ENCODE results near the gene RNFT2.

DNA sequence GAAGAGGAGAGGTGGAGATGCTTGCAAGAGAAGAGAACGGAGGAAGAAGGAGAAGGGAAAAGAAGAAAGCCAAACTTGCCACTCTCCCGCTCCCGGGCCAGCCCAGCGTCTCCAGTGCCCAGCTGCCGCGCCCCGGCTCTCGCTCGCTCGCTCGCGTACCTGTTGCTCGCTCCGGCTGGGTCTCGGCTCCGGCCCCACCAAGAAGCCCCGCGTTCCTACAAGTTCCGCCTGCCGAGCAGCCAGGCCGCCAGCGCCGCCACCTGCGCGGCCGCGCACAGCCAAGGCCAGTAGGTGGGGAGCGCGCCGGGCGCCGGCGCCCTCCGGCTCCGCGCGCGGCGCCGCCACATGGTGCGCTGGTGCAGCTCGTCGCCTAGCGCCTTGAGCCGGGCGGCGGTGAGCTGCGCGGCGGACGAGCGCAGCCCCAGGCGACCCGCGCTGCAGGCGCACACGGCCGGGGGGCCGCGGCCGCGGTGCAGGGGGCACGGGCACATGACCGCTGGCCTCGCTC lies 142.8 kb downstream of the RNFT2 start:
- TF ChIP-seq SIN3A (IDR thresholded peaks at IDR 0.05; ENCODE audit: low read depth), result no peak
- TF ChIP-seq, protein P1, sequence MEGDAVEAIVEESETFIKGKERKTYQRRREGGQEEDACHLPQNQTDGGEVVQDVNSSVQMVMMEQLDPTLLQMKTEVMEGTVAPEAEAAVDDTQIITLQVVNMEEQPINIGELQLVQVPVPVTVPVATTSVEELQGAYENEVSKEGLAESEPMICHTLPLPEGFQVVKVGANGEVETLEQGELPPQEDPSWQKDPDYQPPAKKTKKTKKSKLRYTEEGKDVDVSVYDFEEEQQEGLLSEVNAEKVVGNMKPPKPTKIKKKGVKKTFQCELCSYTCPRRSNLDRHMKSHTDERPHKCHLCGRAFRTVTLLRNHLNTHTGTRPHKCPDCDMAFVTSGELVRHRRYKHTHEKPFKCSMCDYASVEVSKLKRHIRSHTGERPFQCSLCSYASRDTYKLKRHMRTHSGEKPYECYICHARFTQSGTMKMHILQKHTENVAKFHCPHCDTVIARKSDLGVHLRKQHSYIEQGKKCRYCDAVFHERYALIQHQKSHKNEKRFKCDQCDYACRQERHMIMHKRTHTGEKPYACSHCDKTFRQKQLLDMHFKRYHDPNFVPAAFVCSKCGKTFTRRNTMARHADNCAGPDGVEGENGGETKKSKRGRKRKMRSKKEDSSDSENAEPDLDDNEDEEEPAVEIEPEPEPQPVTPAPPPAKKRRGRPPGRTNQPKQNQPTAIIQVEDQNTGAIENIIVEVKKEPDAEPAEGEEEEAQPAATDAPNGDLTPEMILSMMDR (IDR thresholded peaks at IDR 0.05 in 2 of 3, conservative IDR thresholded peaks at IDR 0.05 in 1 of 3; ENCODE audit: borderline replicate concordance in 1 of 3, insufficient read depth in 1 of 3, low read depth in 2 of 3, low read length in 2 of 3), result no peak

Data from HCT116 (cell line).